Left ventricle myocardium inferior (tissue), 1 donor: ENCODE data around the gene EFR3B. TPM values are rescaled to one million over a fixed set of nuclear protein-coding genes. Genes with fewer than 3 reads are reported as not detected.
"Not testable (repeated sequence)": the region's sequence is repeated elsewhere in the genome, so short reads cannot be mapped to it uniquely, and the experiment has no call there.

Experiments
- DNase-seq: peaks from one replicate; pipeline ENCODE4 v3.0.0-alpha.2; 2020
- H3K27ac ChIP-seq: fragments of 200-600 bp; replicated peaks from 2 replicates; pipeline ENCODE4 v1.8.0; 2021
- H3K27me3 ChIP-seq: fragments of 200-600 bp; 2 replicates; pipeline ENCODE4 v1.8.0; 2021; ENCODE audit warnings: low read depth
- H3K36me3 ChIP-seq: fragments of 200-600 bp; 2 replicates; pipeline ENCODE4 v1.8.0; 2021
- H3K4me1 ChIP-seq: fragments of 200-600 bp; 2 replicates; pipeline ENCODE4 v1.8.0; 2021
- H3K4me3 ChIP-seq: fragments of 200-600 bp; 2 replicates; pipeline ENCODE4 v1.8.0; 2021; ENCODE audit warnings: mild to moderate bottlenecking, moderate library complexity
- H3K9me3 ChIP-seq: fragments of 200-600 bp; replicated peaks from 2 replicates; pipeline ENCODE4 v1.8.0; 2021
- CTCF ChIP-seq: fragments of 200-600 bp; IDR thresholded peaks from 2 replicates; pipeline ENCODE4 v1.8.0; 2021; ENCODE audit warnings: antibody characterized with exemption, mild to moderate bottlenecking, borderline replicate concordance
- intact Hi-C: fragments of 100-400 bp; cut with micrococcal nuclease; formaldehyde crosslinking; loops from one replicate; pipeline ENCODE4 v1.11.0; 2022
- total RNA-seq: library from RNA; stranded (reverse); fragmentation: NEBNext Ultra II Directional; extraction: Animal tissue kit (Norgen Biotek cat#: 25700); gene quantifications from one replicate; pipeline ENCODE4 v1.2.1, GENCODE V29; 2021
- donor health status: DM: no; HTN: yes; CAD: no; lungs with severe emphysema.

EFR3B gene
- total RNA-seq, 1 donor from 2014 or later, result 8.7 TPM

- no peak for DNase-seq
Observed at GRCh38 chr2:25158096-25158852, 116.4 kb downstream of the EFR3B start.

GRCh38 chr2:25159949-25160348, 118.1 kb downstream of the EFR3B start:
- Histone ChIP-seq H3K27me3 (peaks cover 32% of the 10 kb centered on the region), H3K9me3 (no peaks in the 10 kb centered on the region), H3K4me3 (peak overlapping the region; percentile 73), H3K4me1 (peaks cover 13% of the 10 kb centered on the region), H3K36me3 (no peaks in the 10 kb centered on the region), H3K27ac (no peak overlapping the region)
- no peak for TF ChIP-seq CTCF
- no peak for DNase-seq
- intact Hi-C loops, result no loop called here

More at GRCh38 chr2:25158096-25158852, 116.4 kb downstream of the EFR3B start:
- no peak overlapping the region for H3K4me3 ChIP-seq
- H3K36me3 ChIP-seq, result peaks cover 6% of the 10 kb centered on the region
- H3K4me1 ChIP-seq, result peaks cover 13% of the 10 kb centered on the region
- intact Hi-C loops, result no loop called here
- TF ChIP-seq CTCF, result no peak
- peaks cover 15% of the 10 kb centered on the region for H3K27me3 ChIP-seq
- H3K9me3 ChIP-seq, result no peaks in the 10 kb centered on the region
- no peak overlapping the region for H3K27ac ChIP-seq

GRCh38 chr2:25160376-25160775, 118.5 kb downstream of the EFR3B start:
- H3K4me3 ChIP-seq, result peak overlapping the region; percentile 73
- no peaks in the 10 kb centered on the region for H3K36me3 ChIP-seq
- no peak for TF ChIP-seq CTCF
- peaks cover 13% of the 10 kb centered on the region for H3K4me1 ChIP-seq
- intact Hi-C loops, result no loop called here
- H3K27ac ChIP-seq, result no peak overlapping the region
- no peaks in the 10 kb centered on the region for H3K9me3 ChIP-seq
- DNase-seq, result no peak
- peaks cover 36% of the 10 kb centered on the region for H3K27me3 ChIP-seq

GRCh38 chr2:25161055-25161781, 119.3 kb downstream of the EFR3B start:
- Histone ChIP-seq H3K27me3 (peaks cover 44% of the 10 kb centered on the region), H3K36me3 (no peaks in the 10 kb centered on the region), H3K4me1 (peaks cover 13% of the 10 kb centered on the region), H3K4me3 (peak overlapping the region; percentile 73), H3K27ac (peak overlapping the region; percentile 84), H3K9me3 (no peaks in the 10 kb centered on the region)
- TF ChIP-seq CTCF, result no peak
- peak; percentile 76 for DNase-seq
- intact Hi-C loops, result no loop called here

GRCh38 chr2:25162061-25162460, 120.2 kb downstream of the EFR3B start:
- H3K36me3 ChIP-seq, H3K9me3 ChIP-seq, H3K27ac ChIP-seq, intact Hi-C loops, DNase-seq: not testable (repeated sequence)
- peak overlapping the region; percentile 73 for H3K4me3 ChIP-seq
- H3K27me3 ChIP-seq, result peaks cover 53% of the 10 kb centered on the region
- H3K4me1 ChIP-seq, result peaks cover 13% of the 10 kb centered on the region

- Histone ChIP-seq H3K36me3 (no peaks in the 10 kb centered on the region), H3K27ac (no peak overlapping the region), H3K27me3 (peaks cover 78% of the 10 kb centered on the region), H3K9me3 (no peaks in the 10 kb centered on the region), H3K4me1 (peaks cover 30% of the 10 kb centered on the region), H3K4me3 (no peak overlapping the region)
- intact Hi-C loops, result no loop called here
- DNase-seq, result no peak
- no peak for TF ChIP-seq CTCF
Observed at GRCh38 chr2:25164561-25164960, 122.7 kb downstream of the EFR3B start.
